HepG2 (cell line): Measurements from ENCODE around the gene ZDHHC15.

ENCODE experiments used
- CBX2 ChIP-seq, 2 experiments: fragments of 200-600 bp in 1 of 2; sonication (generic); formaldehyde crosslinking in 1 of 2; IDR thresholded peaks; 2 replicates each; pipeline versions ENCODE4 v1.7.0 to v1.8.1; 2018 to 2022; ENCODE audit warnings: low read depth in 2 of 2, low read length in 1 of 2, mild to moderate bottlenecking in 1 of 2, missing genetic modification reagents in 1 of 2
- CBX5 ChIP-seq: sonication (generic); formaldehyde crosslinking; IDR thresholded peaks from 2 replicates; pipeline ENCODE4 v1.4.0; 2020; ENCODE audit warnings: missing genetic modification reagents, borderline replicate concordance
- ESRRA ChIP-seq: sonication (generic); formaldehyde crosslinking; IDR thresholded peaks from 2 replicates; pipeline ENCODE4 v1.5.1; 2020; ENCODE audit warnings: mild to moderate bottlenecking, low read depth, missing genetic modification reagents
- GABPA ChIP-seq, 2 experiments: IDR thresholded peaks; 2 replicates each; pipeline ENCODE4 v1.6.1; 2011 to 2016; ENCODE audit warnings: low read depth in 2 of 2, low read length in 1 of 2, missing biosample characterization in 1 of 2, missing genetic modification characterization in 1 of 2
- KLF16 ChIP-seq, 2 experiments: sonication (generic) in 1 of 2; formaldehyde crosslinking in 1 of 2; IDR thresholded peaks; 2 replicates each; pipeline versions ENCODE4 v1.6.1 to v1.8.0; 2016 to 2023; ENCODE audit warnings: missing genetic modification reagents in 2 of 2, missing compliant biosample characterization in 1 of 2
- RAD51 ChIP-seq: fragments of 450-650 bp; IDR thresholded peaks from 2 replicates; pipeline ENCODE4 v1.6.1; 2016; ENCODE audit warnings: borderline replicate concordance
- ZNF282 ChIP-seq: fragments of 450-650 bp; IDR thresholded peaks from 2 replicates; pipeline ENCODE4 v1.6.1; 2018; ENCODE audit not compliant: partially characterized antibody
- ZNF33B ChIP-seq: sonication (generic); formaldehyde crosslinking; IDR thresholded peaks from 2 replicates; pipeline ENCODE4 v1.5.1; 2020; ENCODE audit warnings: mild to moderate bottlenecking, missing genetic modification reagents
- ZNF891 ChIP-seq: sonication (generic); formaldehyde crosslinking; IDR thresholded peaks from 2 replicates; pipeline ENCODE4 v1.5.0; 2020; ENCODE audit warnings: mild to moderate bottlenecking, missing genetic modification reagents
- TF ChIP-seq, protein P1 (sequence below): sonication (generic); formaldehyde crosslinking; IDR thresholded peaks from 2 replicates; pipeline ENCODE4 v1.5.0; 2020; ENCODE audit warnings: mild to moderate bottlenecking, missing genetic modification reagents, moderate library complexity

- TF ChIP-seq ZNF33B (CRISPR knock-in tag) (no peak), RAD51 (no peak), KLF16 (CRISPR knock-in tag; IDR thresholded peaks at IDR 0.05) (no peak), ZNF891 (CRISPR knock-in tag) (no peak), ESRRA (CRISPR knock-in tag) (no peak), ZNF282 (no peak), GABPA (IDR thresholded peaks at IDR 0.05; ENCODE audit: low read depth, low read length) (no peak), GABPA (CRISPR knock-in tag; IDR thresholded peaks at IDR 0.05; ENCODE audit: low read depth) (no peak), CBX2 (IDR thresholded peaks at IDR 0.05; ENCODE audit: low read depth, low read length) (no peak), CBX2 (CRISPR knock-in tag; IDR thresholded peaks at IDR 0.05; ENCODE audit: low read depth) (no peak), CBX5 (CRISPR knock-in tag) (no peak)
- TF ChIP-seq, protein P1, sequence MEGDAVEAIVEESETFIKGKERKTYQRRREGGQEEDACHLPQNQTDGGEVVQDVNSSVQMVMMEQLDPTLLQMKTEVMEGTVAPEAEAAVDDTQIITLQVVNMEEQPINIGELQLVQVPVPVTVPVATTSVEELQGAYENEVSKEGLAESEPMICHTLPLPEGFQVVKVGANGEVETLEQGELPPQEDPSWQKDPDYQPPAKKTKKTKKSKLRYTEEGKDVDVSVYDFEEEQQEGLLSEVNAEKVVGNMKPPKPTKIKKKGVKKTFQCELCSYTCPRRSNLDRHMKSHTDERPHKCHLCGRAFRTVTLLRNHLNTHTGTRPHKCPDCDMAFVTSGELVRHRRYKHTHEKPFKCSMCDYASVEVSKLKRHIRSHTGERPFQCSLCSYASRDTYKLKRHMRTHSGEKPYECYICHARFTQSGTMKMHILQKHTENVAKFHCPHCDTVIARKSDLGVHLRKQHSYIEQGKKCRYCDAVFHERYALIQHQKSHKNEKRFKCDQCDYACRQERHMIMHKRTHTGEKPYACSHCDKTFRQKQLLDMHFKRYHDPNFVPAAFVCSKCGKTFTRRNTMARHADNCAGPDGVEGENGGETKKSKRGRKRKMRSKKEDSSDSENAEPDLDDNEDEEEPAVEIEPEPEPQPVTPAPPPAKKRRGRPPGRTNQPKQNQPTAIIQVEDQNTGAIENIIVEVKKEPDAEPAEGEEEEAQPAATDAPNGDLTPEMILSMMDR (CRISPR knock-in tag): no peak
These were observed 24.1 kb upstream of the ZDHHC15 start for GRCh38 chrX:75546724-75547511.
